Activated T-cell treated with anti-CD3 and anti-CD28 coated beads, Interleukin-2, amount 50 U/mL, for 72 hours (primary cell): ENCODE results near the gene STEAP4. TPM values are rescaled to one million over a fixed set of nuclear protein-coding genes. Genes with fewer than 3 reads are reported as not detected.
"Not testable (repeated sequence)": the region's sequence is repeated elsewhere in the genome, so short reads cannot be mapped to it uniquely, and the experiment has no call there.

Experiments used
- ATAC-seq, 2 donors: fragments of 150-1000 bp; cut with Tn5 transposase; replicated peaks in 1 of 2; 2 replicates each; pipeline ENCODE4 v1.10.0; 2021; ENCODE audit warnings: moderate library complexity in 2 of 2, mild to moderate bottlenecking in 1 of 2
- DNase-seq, 2 donors: peaks; one replicate each; pipeline ENCODE4 v3.0.0; 2021 to 2022; ENCODE audit warnings: mixed read lengths in 1 of 2
- H3K27ac Mint-ChIP-seq: one replicate; pipeline ENCODE4 v1.8.0; 2022; ENCODE audit warnings: mild to moderate bottlenecking, moderate library complexity, mixed read lengths
- H3K27me3 Mint-ChIP-seq: one replicate; pipeline ENCODE4 v1.8.0; 2022; ENCODE audit warnings: low read depth, mixed read lengths
- H3K36me3 Mint-ChIP-seq, 2 donors: one replicate each; pipeline ENCODE4 v1.8.0; 2022; ENCODE audit warnings: mixed read lengths in 2 of 2, mild to moderate bottlenecking in 1 of 2; ENCODE audit not compliant: insufficient read depth in 2 of 2
- H3K4me1 Mint-ChIP-seq: one replicate; pipeline ENCODE4 v1.8.0; 2022; ENCODE audit warnings: low read depth, mixed read lengths
- H3K4me3 Mint-ChIP-seq, 2 donors: one replicate each; pipeline ENCODE4 v1.8.0; 2022; ENCODE audit warnings: mild to moderate bottlenecking in 2 of 2, mixed read lengths in 2 of 2, moderate library complexity in 2 of 2
- H3K9me3 Mint-ChIP-seq, 2 donors: one replicate each; pipeline ENCODE4 v1.8.0; 2022; ENCODE audit warnings: mixed read lengths in 2 of 2
- total RNA-seq, 2 donors: library from RNA; stranded (reverse); gene quantifications; one replicate each; pipeline ENCODE4 v1.2.3, GENCODE V29; 2022

The STEAP4 gene
- total RNA-seq, 2 donors from 2014 or later, result not detected

DNA sequence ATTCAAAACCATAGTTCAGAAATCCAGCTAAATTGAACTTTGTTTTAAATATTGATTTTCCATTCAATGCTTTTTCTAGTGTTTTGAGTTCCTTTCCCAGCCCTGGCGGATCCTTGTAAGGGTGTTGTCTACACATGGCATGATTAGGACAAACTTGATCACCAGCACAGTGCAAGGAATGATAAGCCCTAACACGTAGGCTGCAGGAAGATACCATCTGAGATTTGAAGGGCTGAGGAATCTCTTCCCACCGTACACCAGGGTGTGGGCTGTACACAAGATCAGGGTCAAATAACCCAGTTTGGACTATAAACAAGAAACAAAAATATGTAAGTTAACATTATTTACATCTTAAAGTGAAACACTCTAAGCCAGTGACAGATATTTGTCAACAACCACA, 27.4 kb downstream of the STEAP4 start:
- Mint-ChIP-seq H3K36me3 (no peaks in the 10 kb centered on the region), H3K9me3 (no peaks in the 10 kb centered on the region), H3K27ac (no peak overlapping the region), H3K4me1 (no peaks in the 10 kb centered on the region), H3K27me3 (peaks cover 10% of the 10 kb centered on the region), H3K4me3 (no peak overlapping the region)
- ATAC-seq (no peak), DNase-seq (no peak)

DNA sequence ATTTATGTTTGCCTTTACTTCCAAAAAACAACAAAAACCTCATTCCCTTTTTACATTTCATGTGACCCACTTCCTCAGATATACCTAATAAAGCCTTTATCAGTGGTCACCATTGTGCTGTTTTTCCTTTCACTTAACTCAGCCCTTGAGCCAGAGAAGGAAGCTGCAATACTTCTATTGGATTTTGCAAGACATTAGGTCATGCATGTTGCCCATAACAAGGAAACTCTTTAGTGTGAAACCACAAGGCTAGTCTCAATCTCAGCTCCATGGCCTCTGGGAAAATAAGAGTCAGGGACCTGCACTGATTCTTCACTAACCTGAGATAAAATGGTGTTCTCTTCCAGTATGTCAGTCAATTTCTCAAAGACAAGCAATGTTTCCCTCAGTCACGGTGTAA, 27.8 kb downstream of the STEAP4 start:
- H3K9me3 Mint-ChIP-seq, result no peaks in the 10 kb centered on the region
- H3K27ac Mint-ChIP-seq, result no peak overlapping the region
- no peaks in the 10 kb centered on the region for H3K36me3 Mint-ChIP-seq
- H3K27me3 Mint-ChIP-seq, result peaks cover 10% of the 10 kb centered on the region
- no peak overlapping the region for H3K4me3 Mint-ChIP-seq
- H3K4me1 Mint-ChIP-seq, result no peaks in the 10 kb centered on the region
- DNase-seq (no peak), ATAC-seq (no peak)

DNA sequence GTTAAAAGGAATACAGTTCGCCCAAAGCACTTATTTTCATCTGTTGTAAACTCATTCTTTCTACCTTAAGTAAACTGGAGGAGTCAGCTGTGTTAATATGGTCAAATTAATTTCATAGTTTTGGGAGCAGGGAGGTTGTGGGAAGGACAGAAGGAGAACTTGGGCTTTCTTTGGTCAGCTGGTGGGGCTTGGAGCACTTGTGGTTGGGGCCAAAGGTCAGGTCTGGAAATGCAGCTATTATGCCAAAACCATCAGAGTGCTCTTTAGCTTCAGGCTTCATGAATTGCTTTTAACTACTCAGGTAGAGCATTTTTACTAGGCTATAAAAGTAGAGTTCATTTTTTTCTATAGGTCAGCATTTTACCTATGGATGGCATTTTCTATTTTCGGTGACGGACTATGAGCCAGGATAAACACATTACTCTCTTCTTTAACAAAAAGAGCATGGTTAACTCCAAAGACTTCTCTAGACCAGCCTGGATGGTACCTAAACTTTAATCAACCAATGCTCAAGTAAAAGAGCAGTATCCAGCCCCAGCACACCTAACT, 30.0 kb downstream of the STEAP4 start:
- DNase-seq, result no peak
- peaks cover 5% of the 10 kb centered on the region for H3K27me3 Mint-ChIP-seq
- no peak overlapping the region for H3K4me3 Mint-ChIP-seq
- H3K4me1 Mint-ChIP-seq, result no peaks in the 10 kb centered on the region
- no peak for ATAC-seq
- no peak overlapping the region for H3K27ac Mint-ChIP-seq
- no peaks in the 10 kb centered on the region for H3K36me3 Mint-ChIP-seq
- no peaks in the 10 kb centered on the region for H3K9me3 Mint-ChIP-seq

DNA sequence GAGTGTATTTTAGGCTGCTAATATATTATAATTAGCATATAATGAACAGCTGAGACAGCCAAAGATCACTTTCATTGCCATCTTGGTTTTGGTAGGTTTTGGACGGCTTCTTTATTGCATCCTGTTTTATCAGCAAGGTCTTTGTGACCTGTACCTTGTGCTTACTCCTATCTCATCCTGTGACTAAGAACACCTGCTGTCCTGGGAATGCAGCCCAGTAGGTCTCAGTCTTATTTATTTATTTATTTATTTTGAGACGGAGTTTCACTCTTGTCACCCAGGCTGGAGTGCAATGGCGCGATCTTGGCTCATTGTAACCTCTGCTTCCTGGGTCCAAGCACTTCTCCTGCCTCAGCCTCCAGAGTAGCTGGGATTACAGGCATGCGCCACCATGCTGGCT, 31.8 kb downstream of the STEAP4 start:
- not testable (repeated sequence) for H3K4me3 Mint-ChIP-seq, ATAC-seq, H3K9me3 Mint-ChIP-seq, H3K27ac Mint-ChIP-seq, H3K4me1 Mint-ChIP-seq, H3K36me3 Mint-ChIP-seq, H3K27me3 Mint-ChIP-seq, DNase-seq

DNA sequence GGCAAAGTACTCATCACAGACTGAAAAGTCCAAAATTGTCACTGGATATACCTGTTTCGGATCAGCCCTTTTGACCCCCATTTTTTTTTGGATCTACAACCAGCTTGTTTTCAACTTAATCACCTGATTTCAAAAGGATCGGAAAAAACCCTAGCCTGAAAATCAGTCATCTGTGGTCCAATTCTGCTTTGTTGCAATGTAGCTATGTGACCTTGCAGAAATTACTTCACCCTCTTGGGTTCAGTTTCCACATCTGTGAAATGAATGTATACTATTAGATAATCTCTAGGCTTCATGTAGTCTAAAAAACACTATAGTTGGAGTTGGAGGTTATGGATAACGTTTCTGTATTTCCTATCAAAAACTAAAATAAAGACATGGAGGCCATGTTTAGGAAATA, 37.1 kb downstream of the STEAP4 start:
- no peak overlapping the region for H3K27ac Mint-ChIP-seq
- DNase-seq (no peak), ATAC-seq (no peak)
- H3K27me3 Mint-ChIP-seq, result peaks cover 5% of the 10 kb centered on the region
- no peak overlapping the region for H3K4me3 Mint-ChIP-seq
- peaks cover 2 to 3% of the 10 kb centered on the region in 2 donors for H3K9me3 Mint-ChIP-seq
- no peaks in the 10 kb centered on the region for H3K4me1 Mint-ChIP-seq
- peaks cover 0 to 3% of the 10 kb centered on the region in 2 donors for H3K36me3 Mint-ChIP-seq

DNA sequence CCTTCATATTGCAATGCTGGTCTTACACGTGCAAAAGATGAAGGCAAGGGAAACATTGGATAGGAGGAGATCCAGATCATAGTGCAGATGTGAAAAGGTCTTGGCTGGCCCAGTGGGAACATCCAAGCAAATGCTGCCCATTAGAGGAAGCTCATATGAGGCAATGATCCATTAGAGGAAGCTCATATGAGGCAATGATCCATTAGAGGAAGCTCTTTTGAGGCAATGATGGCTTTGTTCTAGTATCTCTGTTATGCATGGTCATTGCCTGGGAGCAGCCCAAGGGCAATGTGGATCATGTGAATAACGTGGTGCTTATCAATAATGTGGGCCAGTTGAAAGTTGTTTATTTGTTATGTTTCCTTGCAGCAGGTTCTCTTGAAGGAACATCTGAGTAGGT, 37.8 kb downstream of the STEAP4 start:
- H3K36me3 Mint-ChIP-seq, result peaks cover 0 to 3% of the 10 kb centered on the region in 2 donors
- H3K4me3 Mint-ChIP-seq, result no peak overlapping the region

DNA sequence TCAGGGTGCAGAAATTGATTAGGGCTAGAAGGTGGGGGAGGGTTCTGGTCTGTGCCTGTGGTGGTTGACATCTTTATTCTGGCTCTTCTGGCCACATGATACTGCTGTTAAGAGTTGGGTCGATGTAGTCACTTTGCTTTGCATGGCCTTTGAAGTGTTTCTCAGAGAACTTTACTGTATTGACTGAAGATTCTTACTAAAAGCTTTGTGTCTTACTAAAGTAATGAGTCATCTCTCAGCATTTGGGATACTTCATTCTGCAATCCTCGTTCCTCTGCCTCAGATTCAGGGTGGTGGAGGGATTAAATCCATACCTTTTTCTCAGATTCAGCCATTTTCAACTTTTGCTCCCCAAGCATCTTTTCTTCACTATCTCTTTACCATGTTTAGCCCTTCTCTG, 38.6 kb downstream of the STEAP4 start:
- no peak overlapping the region for H3K27ac Mint-ChIP-seq
- no peaks in the 10 kb centered on the region for H3K4me1 Mint-ChIP-seq
- H3K27me3 Mint-ChIP-seq, result peaks cover 5% of the 10 kb centered on the region
- H3K9me3 Mint-ChIP-seq, result peaks cover 2 to 3% of the 10 kb centered on the region in 2 donors
- H3K36me3 Mint-ChIP-seq, result peaks cover 0 to 3% of the 10 kb centered on the region in 2 donors
- no peak overlapping the region for H3K4me3 Mint-ChIP-seq
- no peak for ATAC-seq
- DNase-seq, result no peak

More for the DNA sequence above, 37.8 kb downstream of the STEAP4 start:
- Mint-ChIP-seq H3K27me3 (peaks cover 5% of the 10 kb centered on the region), H3K4me1 (no peaks in the 10 kb centered on the region), H3K9me3 (peaks cover 2 to 3% of the 10 kb centered on the region in 2 donors), H3K27ac (no peak overlapping the region)
- DNase-seq (no peak), ATAC-seq (no peak)

DNA sequence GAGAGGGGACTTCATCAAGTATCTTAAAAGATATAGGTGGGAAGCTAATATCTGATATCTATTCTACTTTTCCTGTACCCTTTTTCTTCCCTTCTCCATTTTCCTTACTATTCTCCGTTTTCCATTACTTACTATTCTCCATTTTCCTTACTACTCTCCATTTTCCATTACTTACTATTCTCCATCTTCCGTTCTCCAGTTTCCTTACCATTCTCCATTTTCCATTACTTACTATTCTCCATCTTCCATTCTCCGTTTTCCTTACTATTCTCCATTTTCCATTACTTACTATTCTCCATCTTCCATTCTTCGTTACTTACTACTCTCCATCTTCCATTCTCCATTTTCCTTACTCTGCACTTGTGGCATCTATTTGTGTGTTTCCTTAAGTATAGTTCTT, 39.3 kb downstream of the STEAP4 start:
- ATAC-seq, result no peak
- H3K36me3 Mint-ChIP-seq, result peaks cover 0 to 3% of the 10 kb centered on the region in 2 donors
- no peaks in the 10 kb centered on the region for H3K4me1 Mint-ChIP-seq

DNA sequence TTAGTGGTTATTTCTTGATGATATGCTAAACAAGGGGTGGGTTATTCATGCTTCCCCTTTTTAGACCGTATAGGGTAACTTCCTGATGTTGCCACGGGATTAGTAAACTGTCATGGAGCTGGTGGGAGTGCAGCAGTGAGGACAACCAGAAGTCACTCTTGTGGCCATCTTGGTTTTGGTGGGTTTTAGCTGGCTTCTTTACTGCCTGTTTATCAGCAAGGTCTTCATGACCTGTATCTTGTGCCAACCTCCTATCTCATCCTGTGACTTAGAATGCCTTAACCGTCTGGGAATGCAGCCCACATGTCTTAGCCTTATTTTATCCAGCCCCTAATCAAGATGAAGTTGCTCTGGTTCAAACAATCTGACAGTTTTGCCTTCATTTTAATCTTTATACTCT, 41.7 kb downstream of the STEAP4 start:
- not testable (repeated sequence) for H3K27ac Mint-ChIP-seq

More for the DNA sequence above, 39.3 kb downstream of the STEAP4 start:
- Mint-ChIP-seq H3K27me3 (peaks cover 5% of the 10 kb centered on the region), H3K9me3 (peaks cover 2 to 3% of the 10 kb centered on the region in 2 donors), H3K4me3 (no peak overlapping the region), H3K27ac (no peak overlapping the region)
- no peak for DNase-seq

DNA sequence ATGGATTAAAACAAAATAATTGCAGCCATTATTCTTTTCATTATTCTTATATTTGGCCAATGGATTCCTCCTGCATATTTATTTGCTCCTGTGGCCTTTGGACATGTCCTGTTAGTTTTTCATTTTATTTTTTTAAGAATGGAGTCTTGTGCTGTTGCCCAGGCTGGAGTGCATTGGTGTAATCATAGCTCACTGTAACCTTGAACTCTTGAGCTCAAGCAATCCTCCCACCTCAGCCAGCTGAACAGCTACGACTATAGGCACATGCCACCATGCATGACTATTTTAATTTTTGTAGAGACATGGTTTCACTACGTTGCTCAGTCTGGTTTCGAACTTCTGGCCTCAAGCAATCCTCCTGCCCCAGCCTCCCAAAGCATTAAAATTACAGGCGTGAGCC, 44.1 kb downstream of the STEAP4 start:
- H3K4me1 Mint-ChIP-seq, result no peaks in the 10 kb centered on the region
- no peak for ATAC-seq
- H3K4me3 Mint-ChIP-seq, result no peak overlapping the region
- H3K9me3 Mint-ChIP-seq, result peaks cover 2% of the 10 kb centered on the region in 2 donors
- DNase-seq, result no peak
- H3K27ac Mint-ChIP-seq, result no peak overlapping the region
- peaks cover 0 to 2% of the 10 kb centered on the region in 2 donors for H3K36me3 Mint-ChIP-seq
- H3K27me3 Mint-ChIP-seq, result peaks cover 8% of the 10 kb centered on the region

More for the DNA sequence above, 41.7 kb downstream of the STEAP4 start:
- not testable (repeated sequence) for H3K4me1 Mint-ChIP-seq, ATAC-seq, DNase-seq, H3K9me3 Mint-ChIP-seq, H3K27me3 Mint-ChIP-seq, H3K36me3 Mint-ChIP-seq, H3K4me3 Mint-ChIP-seq

DNA sequence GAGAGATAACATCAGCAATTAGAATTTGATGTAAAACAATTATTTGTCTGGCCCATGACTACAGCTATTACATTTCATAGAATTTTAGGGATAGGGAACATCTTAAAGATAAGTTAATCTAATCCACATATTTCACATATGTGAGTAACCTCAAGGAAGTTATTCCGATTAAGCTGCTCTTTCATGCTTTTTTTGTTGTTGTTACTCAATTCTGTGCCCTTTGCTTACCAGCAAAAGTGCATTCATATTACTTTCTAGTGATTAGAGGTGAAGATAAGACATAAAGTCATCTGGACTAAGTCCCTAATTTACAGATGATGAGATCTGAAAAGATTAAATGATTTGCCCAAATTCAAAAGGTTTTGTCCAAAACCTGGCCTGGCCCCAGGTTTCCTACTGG, 46.0 kb downstream of the STEAP4 start:
- no peaks in the 10 kb centered on the region for H3K4me1 Mint-ChIP-seq
- ATAC-seq (no peak), DNase-seq (no peak)
- peaks cover 13% of the 10 kb centered on the region for H3K27me3 Mint-ChIP-seq
- no peaks in the 10 kb centered on the region for H3K9me3 Mint-ChIP-seq
- no peak overlapping the region for H3K27ac Mint-ChIP-seq
- no peak overlapping the region for H3K4me3 Mint-ChIP-seq
- no peaks in the 10 kb centered on the region for H3K36me3 Mint-ChIP-seq

DNA sequence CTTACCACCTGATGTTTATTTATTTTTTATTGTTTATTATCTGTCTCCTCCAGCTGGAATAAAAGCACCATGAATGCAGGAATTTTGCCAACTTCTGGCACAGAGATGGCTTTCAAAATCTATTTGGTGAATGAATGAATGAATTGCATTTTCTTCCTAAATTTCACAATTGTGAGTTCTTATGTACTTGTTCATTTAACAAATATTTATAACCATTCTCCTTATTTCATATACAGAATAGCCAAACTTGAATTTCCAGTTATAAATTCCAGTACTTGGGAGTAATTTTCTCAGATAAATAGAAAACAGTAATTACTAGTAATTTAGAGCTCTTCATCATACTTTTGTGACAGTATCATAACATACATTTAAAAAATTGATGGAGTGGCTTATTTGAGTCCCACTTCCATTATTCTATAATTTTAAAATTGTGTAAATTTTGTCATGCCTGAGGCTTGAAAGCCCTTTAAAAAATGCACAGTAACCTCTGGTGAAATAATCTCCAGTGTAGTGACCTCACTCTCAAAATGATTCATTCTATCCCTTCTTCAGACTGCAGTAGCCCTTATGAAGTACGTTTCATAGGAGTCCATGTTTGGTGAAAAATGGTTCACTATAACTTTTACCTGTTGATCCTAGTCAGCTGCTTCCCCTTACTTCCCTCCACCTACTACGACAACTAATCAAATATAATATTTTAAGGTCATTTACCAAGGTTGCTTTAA, 46.9 kb downstream of the STEAP4 start:
- Mint-ChIP-seq H3K36me3 (no peaks in the 10 kb centered on the region), H3K27me3 (peaks cover 13% of the 10 kb centered on the region), H3K9me3 (no peaks in the 10 kb centered on the region), H3K4me3 (no peak overlapping the region), H3K4me1 (no peaks in the 10 kb centered on the region), H3K27ac (no peak overlapping the region)
- DNase-seq (no peak), ATAC-seq (no peak)

DNA sequence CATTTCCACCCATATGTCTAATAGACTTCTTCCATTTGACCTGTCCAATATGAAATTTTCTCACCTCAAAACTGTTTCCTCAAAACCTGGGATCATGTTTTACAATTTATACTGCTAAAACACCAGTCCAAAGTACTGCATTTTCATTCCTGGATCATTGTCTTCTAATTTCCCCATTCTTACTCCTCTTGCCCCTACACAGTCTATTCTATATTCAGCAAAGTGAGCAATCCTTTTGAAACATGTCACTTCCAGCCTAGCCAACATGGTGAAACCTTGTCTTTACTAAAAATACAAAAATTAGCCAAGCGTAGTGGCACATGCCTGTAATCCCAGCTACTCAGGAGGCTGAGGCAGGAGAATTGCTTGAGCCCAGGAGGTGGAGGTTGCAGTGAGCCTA, 48.4 kb downstream of the STEAP4 start:
- H3K9me3 Mint-ChIP-seq, H3K4me3 Mint-ChIP-seq, DNase-seq, H3K36me3 Mint-ChIP-seq, ATAC-seq, H3K27ac Mint-ChIP-seq, H3K4me1 Mint-ChIP-seq: not testable (repeated sequence)
- H3K27me3 Mint-ChIP-seq, result peaks cover 13% of the 10 kb centered on the region

DNA sequence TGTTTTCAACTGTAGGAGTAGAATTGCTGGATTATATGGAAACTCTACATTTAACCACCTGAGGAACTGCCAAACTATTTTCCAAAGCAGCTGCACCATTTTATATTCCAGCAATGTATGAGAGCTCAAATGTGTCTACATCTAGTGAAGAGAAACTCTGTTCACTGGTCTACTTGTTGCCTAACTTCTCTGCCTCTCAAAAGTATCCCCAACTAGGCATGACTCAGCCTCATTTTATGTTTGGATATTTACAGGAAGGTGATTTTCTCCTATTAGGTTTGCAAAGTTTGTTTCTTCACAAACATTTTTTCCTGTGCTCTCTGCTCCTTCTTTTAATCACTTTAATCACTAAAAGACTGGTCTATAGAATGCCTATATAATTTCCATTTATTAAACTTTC, 49.8 kb downstream of the STEAP4 start:
- DNase-seq, result no peak
- Mint-ChIP-seq H3K27me3 (peaks cover 13% of the 10 kb centered on the region), H3K4me3 (no peak overlapping the region), H3K36me3 (peaks cover 1 to 5% of the 10 kb centered on the region in 2 donors), H3K27ac (no peak overlapping the region), H3K4me1 (no peaks in the 10 kb centered on the region), H3K9me3 (peaks cover 4 to 6% of the 10 kb centered on the region in 2 donors)
- ATAC-seq, result no peak
